Hypothalamus (tissue), 51 donors: ENCODE results near the gene ZNF511.
A peak's percentile ranks its signal among the peaks of the same experiment; 100 is the strongest.
"Not testable (repeated sequence)": the region's sequence is repeated elsewhere in the genome, so short reads cannot be mapped to it uniquely, and the experiment has no call there.

Source experiments
- DNase-seq, 51 donors: peaks; one replicate each; lab custom pipeline; 2025; lab: John Stamatoyannopoulos, UW

Gene ZNF511

GRCh38 chr10:133308421-133309099 is at the start of gene ZNF511, which contains the start of gene TUBGCP2:
Gene ZNF511 (plus strand): TSS chr10:133308914. CDS start chr10:133308944, 30 bp downstream.
Gene TUBGCP2 (minus strand): TSS chr10:133308872. CDS start chr10:133302941, 5,931 bp downstream.
- DNase-seq, result peak in 50 of 51 donors; percentile 47 to 96 (median 82)

GRCh38 chr10:133259602-133259989 is 49.1 kb upstream of the ZNF511 start:
- no peak for DNase-seq

GRCh38 chr10:133260895-133261725 is 47.6 kb upstream of the ZNF511 start:
- DNase-seq, result peak in 15 of 51 donors; percentile 15 to 73 (median 41)

- DNase-seq, result peak in 47 of 51 donors; percentile 22 to 95 (median 78)
Measured at GRCh38 chr10:133261726-133262325, 46.9 kb upstream of the ZNF511 start.

GRCh38 chr10:133262696-133263095 is 46.0 kb upstream of the ZNF511 start:
- no peak for DNase-seq

GRCh38 chr10:133263674-133264073 is 45.0 kb upstream of the ZNF511 start:
- DNase-seq, result no peak

- DNase-seq, result no peak
Measured at GRCh38 chr10:133264461-133264860, 44.3 kb upstream of the ZNF511 start.

GRCh38 chr10:133265052-133265451 is 43.7 kb upstream of the ZNF511 start:
- DNase-seq, result not testable (repeated sequence)

- no peak for DNase-seq
Measured at GRCh38 chr10:133266056-133266795, 42.5 kb upstream of the ZNF511 start.

GRCh38 chr10:133267293-133267692 is 41.4 kb upstream of the ZNF511 start:
- DNase-seq, result no peak

- DNase-seq, result no peak
Measured at GRCh38 chr10:133267829-133268228, 40.9 kb upstream of the ZNF511 start.

- DNase-seq, result no peak
Measured at GRCh38 chr10:133268532-133268931, 40.2 kb upstream of the ZNF511 start.

- DNase-seq, result no peak
Measured at GRCh38 chr10:133269367-133269766, 39.3 kb upstream of the ZNF511 start.

- DNase-seq, result no peak
Measured at GRCh38 chr10:133270204-133270603, 38.5 kb upstream of the ZNF511 start.

GRCh38 chr10:133270773-133271297 is 37.9 kb upstream of the ZNF511 start:
- DNase-seq, result no peak

GRCh38 chr10:133271521-133272300 is 37.0 kb upstream of the ZNF511 start:
- DNase-seq, result no peak

GRCh38 chr10:133272301-133272963 is 36.3 kb upstream of the ZNF511 start:
- no peak for DNase-seq

GRCh38 chr10:133272964-133273420 is 35.7 kb upstream of the ZNF511 start:
- no peak for DNase-seq
